GM19467 (cell line): ENCODE results near the gene UPF1.
"Not testable (repeated sequence)": the region's sequence is repeated elsewhere in the genome, so short reads cannot be mapped to it uniquely, and the experiment has no call there.

Experiments
- ATAC-seq: cut with Tn5 transposase; IDR thresholded peaks from one replicate; pipeline ENCODE4 v1.9.1; 2021; ENCODE audit warnings: mild to moderate bottlenecking, moderate library complexity; ENCODE audit not compliant: unreplicated experiment

The UPF1 gene

GRCh38 chr19:18895038-18895823 is 63.5 kb downstream of the UPF1 start:
- no peak for ATAC-seq

GRCh38 chr19:18895824-18896341 is 64.1 kb downstream of the UPF1 start, which contains the start of gene CERS1:
Gene CERS1 (minus strand): TSS chr19:18896158. CDS start chr19:18896072, 86 bp downstream.
- ATAC-seq = no peak

DNA sequence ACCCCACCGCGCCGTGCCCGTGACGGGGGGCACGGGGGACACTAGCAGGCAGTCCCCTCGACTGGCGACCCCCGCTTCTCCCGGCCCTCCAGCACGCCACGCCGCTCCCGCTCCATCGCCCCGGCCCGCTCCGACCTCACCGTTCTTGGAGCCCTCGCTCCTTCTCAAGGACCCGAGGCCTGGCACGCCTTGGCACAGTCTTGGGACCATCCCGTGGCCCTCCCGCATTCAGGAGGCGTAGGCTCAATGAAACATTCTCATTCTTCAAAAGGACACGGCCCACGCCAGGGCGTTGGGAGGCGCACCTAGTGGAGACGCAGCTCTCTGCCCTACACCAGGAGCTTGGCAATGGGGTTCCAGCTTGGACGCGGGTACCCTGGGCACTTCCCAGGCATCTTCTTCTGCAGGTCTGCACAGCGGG is 64.7 kb downstream of the UPF1 start:
- ATAC-seq = no peak

- no peak for ATAC-seq
Measured at GRCh38 chr19:18897094-18898029, 65.6 kb downstream of the UPF1 start.

- no peak for ATAC-seq
Measured at GRCh38 chr19:18898081-18898606, 66.4 kb downstream of the UPF1 start.

DNA sequence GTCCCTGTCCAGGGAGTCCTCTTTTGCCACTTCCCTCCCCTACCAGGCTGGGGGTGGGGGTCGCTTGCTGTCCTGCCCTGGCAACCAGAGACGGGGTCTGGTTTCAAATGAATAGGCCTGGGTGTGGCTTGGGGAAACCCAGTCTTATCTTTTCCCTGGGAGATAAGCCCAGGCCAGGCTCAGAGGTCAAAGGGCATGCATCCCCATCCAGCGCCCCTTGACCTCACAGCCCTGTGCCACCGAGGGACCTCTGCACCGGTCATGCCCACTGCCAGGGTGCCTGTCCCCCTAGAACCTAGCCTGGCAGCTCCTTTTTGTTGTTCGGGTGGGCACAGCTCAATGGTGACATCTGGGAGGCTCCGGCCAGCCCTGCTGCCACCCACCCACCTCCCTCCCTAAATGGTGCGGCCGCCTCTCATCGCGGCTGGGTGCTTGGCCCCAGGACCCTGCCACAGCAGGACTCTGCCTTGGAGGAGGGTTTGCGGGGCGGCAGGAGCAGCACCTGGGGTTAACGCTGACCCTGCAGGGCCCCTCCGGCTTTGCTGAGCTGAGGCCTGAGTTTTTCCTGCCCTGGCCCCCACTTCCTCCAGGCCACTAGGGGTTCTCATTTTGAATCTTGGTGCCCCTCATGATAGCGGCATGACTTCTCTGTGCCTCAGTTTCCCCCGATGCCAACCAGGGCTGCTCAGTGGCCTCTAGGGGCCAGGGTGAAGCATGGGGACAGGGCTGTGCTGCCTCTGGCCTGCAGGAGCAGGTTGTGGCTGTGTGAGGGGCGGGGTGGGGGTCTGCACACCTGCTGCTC is 67.0 kb downstream of the UPF1 start:
- ATAC-seq = no peak

DNA sequence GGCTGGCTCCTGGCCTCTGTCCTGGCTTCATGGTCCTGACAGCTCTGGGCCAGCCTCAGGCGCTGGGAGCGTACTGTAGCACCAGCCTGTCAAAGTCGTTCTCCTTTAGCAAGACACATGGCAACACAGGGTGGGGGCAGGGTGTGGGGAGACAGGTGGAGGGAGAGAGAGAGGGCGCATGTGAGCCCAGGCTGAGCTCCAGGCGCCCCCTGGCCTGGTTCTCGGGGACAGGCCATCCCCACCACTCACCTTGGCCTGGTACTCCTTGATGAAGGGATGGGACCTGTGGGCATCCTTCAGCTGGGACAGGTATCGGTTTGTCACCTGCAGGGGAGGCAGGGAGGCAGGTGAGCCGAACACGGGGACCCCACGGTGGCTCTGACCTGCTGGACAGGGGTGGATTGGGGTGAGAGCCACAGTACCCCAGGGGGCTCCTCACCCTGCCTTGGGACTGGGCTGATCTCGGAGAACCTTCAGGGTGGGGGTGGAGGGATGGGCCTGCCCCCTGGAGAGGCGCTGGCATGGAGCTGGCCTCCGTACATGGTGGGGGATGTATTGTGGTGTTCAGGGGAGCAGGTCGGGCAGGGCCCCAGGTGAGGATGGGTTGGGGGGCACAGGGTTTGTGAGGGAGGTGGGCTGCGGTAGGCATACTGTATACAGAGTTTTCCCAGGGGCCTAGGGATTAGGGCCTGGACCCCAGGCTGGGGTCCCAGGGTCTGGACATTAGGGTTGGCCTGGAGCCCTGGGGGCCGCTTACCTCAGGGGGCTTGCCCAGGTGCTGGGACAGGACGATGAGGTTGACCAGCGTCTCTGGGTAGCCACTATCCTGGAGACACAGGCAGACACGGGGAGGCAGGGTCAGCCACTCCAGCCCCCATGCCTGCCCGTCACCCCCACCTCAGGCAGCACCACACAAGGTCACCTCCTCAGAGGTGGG is 68.1 kb downstream of the UPF1 start:
- no peak for ATAC-seq

- ATAC-seq = no peak
Measured at GRCh38 chr19:18900700-18901481, 69.1 kb downstream of the UPF1 start.

GRCh38 chr19:18901491-18901890 is 69.7 kb downstream of the UPF1 start:
- ATAC-seq = no peak

DNA sequence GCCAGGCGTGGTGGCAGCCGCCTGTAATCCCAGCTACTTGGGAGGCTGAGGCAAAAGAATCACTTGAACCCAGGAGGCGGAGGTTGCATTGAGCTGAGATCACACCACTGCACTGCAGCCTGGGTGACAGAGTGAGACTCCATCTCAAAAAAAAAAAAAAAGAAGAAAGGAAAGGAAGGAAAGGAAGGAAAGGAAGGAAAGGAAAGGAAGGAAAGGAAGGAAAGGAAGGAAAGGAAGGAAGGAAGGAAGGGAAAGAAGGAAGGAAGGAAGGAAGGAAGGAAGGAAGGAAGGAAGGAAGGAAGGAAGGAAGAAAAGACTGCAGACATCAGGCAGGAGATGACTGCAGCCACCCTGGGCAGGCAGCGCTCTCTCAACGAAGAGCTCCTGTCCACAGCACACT is 70.8 kb downstream of the UPF1 start:
- not testable (repeated sequence) for ATAC-seq

GRCh38 chr19:18903156-18904037 is 71.6 kb downstream of the UPF1 start:
- no peak for ATAC-seq

GRCh38 chr19:18904334-18905057 is 72.7 kb downstream of the UPF1 start:
- no peak for ATAC-seq

GRCh38 chr19:18905058-18905456 is 73.3 kb downstream of the UPF1 start:
- ATAC-seq = no peak

DNA sequence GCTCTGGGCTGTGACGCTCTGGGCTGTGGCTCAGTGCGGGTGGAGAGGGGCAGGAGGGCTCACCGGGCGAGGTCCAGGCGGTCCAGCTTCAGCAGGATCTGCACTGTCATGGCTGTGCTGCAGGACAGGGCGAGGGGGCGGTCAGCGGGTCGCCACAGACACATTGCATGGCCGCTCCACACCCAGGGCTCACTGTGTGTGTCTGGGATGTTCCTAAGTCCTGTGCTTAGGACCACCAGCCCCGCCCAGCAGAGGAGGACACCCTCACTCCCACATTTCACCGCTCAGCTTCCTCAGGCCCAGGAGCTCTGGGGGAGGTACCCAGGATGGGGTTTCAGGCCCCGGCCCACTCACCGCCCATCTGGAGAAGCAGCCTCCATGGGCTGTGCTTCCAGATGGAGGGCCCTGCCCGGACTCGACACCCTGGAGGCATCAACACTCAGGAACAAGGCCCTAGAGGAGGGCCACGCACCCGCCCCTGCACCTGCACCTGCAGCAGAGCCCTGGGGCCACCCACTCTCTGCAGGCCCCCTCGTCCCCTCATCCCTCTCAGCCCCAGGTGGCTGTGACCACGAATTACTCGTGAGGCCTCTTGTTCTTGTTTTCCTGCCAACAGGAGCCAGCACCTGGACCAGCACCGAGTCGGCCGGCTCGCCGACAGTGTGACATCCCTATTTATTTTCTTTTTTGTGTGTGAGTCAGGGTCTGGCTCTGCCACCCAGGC is 73.9 kb downstream of the UPF1 start:
- no peak for ATAC-seq

DNA sequence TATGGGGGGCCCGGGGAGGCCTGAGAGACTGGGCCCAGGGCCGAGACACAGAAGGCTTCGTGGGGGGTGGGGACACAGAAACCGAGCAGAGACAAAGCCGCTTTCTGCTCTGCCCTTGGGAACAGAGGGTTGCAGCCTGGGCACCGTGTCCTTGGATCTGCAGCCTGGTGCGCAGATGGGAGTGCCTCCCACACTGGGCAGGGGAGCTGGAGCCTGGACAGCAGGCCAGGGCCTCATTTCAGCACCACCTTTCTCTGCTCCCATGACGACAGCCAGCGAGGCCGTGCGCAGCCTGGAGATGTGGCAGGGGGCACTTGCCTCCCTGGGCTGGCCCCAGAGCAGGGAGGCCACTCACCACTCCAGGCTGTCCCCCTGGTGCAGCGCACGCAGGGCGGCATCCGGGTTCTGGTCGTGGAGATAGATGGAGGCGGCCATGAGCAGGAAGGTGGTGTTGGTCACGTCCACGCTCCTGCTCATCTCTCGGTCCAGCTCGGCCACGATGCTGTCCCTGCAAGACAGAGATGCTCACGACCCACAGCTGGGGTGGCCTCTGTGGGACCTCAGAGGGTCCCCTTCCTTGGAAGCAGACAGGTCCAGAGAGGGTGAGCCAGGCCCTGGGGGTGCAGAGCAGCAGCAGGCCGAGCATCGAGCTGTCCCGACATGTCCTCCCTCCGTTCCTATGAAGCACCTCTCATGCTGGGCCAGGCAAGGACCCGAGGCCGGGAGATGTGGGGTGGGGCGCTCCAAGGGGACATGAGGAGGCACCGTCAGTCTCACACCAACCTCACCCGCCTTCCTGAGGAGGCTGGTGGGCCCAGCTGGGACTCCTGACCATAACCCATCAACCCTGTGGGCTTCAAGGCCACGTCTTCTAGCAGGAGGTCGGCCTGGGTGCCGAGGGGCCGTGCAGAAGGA is 75.1 kb downstream of the UPF1 start:
- ATAC-seq = no peak
